GM23248 (cell line): ENCODE results near the gene ADRM1. TPM values are rescaled to one million over a fixed set of nuclear protein-coding genes. Genes with fewer than 3 reads are reported as not detected.

Source experiments
- DNase-seq: peaks from one replicate; pipeline ENCODE4 v3.0.0-alpha.2; 2015
- H2AFZ ChIP-seq: fragments of 200-600 bp; sonication (generic); 2 replicates; pipeline ENCODE4 v1.6.1; 2016; ENCODE audit warnings: antibody characterized with exemption
- H3F3A ChIP-seq: fragments of 200-600 bp; sonication (generic); 2 replicates; pipeline ENCODE4 v1.6.1; 2016; ENCODE audit warnings: mild to moderate bottlenecking, antibody characterized with exemption, mixed run types; ENCODE audit not compliant: insufficient read depth
- H3K27ac ChIP-seq: fragments of 200-600 bp; sonication (generic); 2 replicates; pipeline ENCODE4 v1.5.1; 2016; ENCODE audit warnings: mild to moderate bottlenecking
- H3K27me3 ChIP-seq: fragments of 200-600 bp; sonication (generic); replicated peaks from 2 replicates; pipeline ENCODE4 v1.6.1; 2016; ENCODE audit warnings: mild to moderate bottlenecking; ENCODE audit not compliant: insufficient read depth
- H3K36me3 ChIP-seq: fragments of 200-600 bp; sonication (generic); 2 replicates; pipeline ENCODE4 v1.6.1; 2016; ENCODE audit warnings: low read depth, mild to moderate bottlenecking
- H3K4me1 ChIP-seq: fragments of 200-600 bp; sonication (generic); 2 replicates; pipeline ENCODE4 v1.6.1; 2016; ENCODE audit warnings: mild to moderate bottlenecking; ENCODE audit not compliant: insufficient read depth
- H3K4me2 ChIP-seq: fragments of 200-600 bp; sonication (generic); one replicate; pipeline ENCODE4 v1.6.1; 2016; ENCODE audit warnings: mild to moderate bottlenecking; ENCODE audit not compliant: unreplicated experiment
- H3K4me3 ChIP-seq: fragments of 200-600 bp; sonication (generic); 2 replicates; pipeline ENCODE4 v1.5.1; 2016; ENCODE audit warnings: mild to moderate bottlenecking
- H3K79me2 ChIP-seq: fragments of 200-600 bp; sonication (generic); 2 replicates; pipeline ENCODE4 v1.6.1; 2016; ENCODE audit warnings: mild to moderate bottlenecking; ENCODE audit not compliant: insufficient read depth
- H3K9ac ChIP-seq: fragments of 200-600 bp; sonication (generic); 2 replicates; pipeline ENCODE4 v1.6.1; 2016; ENCODE audit warnings: mild to moderate bottlenecking
- H3K9me2 ChIP-seq: fragments of 200-600 bp; sonication (generic); 2 replicates; pipeline ENCODE4 v1.6.1; 2016; ENCODE audit warnings: mixed run types, mild to moderate bottlenecking, moderate library complexity; ENCODE audit not compliant: insufficient read depth
- H3K9me3 ChIP-seq: fragments of 200-600 bp; sonication (generic); one replicate; pipeline ENCODE4 v1.6.1; 2017; ENCODE audit warnings: low read depth
- H4K20me1 ChIP-seq: fragments of 200-600 bp; sonication (generic); 2 replicates; pipeline ENCODE4 v1.6.0; 2016; ENCODE audit not compliant: insufficient read depth
- EZH2 ChIP-seq: fragments of 200-600 bp; sonication (generic); IDR thresholded peaks from 2 replicates; pipeline ENCODE4 v1.6.1; 2018; ENCODE audit warnings: antibody characterized with exemption, mild to moderate bottlenecking; ENCODE audit not compliant: insufficient read depth, poor library complexity, severe bottlenecking
- EZH2phosphoT487 ChIP-seq: fragments of 200-600 bp; sonication (generic); IDR thresholded peaks from 2 replicates; pipeline ENCODE4 v1.6.1; 2018; ENCODE audit warnings: antibody characterized with exemption, moderate library complexity, mild to moderate bottlenecking, low read depth; ENCODE audit not compliant: insufficient read depth
- WGBS, 2 experiments: methylation state at CpG; one replicate each; pipeline ENCODE4 v1.1.6; 2015 to 2017; ENCODE audit warnings: low lambda C conversion rate in 2 of 2, low coverage in 1 of 2; ENCODE audit errors: missing lambda C conversion rate in 2 of 2; 5-methylcytosine and 5-hydroxymethylcytosine counted together
- in situ Hi-C: fragments of 300-500 bp; cut with MboI; formaldehyde crosslinking; loops from 2 replicates; pipeline ENCODE4 v1.15.0; 2020
- polyA plus RNA-seq: library from polyadenylated mRNA; unstranded; fragments of >200 nt; fragmentation: Nextera tagmentation; extraction: Ambion mirVana; gene quantifications from 2 replicates; pipeline ENCODE4 v1.2.1, GENCODE V29; 2016
- total RNA-seq: library from RNA; depleted of rRNA; stranded (reverse); fragments of >200 nt; shearing (Covaris generic); gene quantifications from 2 replicates; pipeline ENCODE4 v1.2.3, GENCODE V29; 2014

ADRM1 gene
- total and polyA plus RNA-seq, 2 experiments from 2014 or later, result 138 to 162 TPM

DNA sequence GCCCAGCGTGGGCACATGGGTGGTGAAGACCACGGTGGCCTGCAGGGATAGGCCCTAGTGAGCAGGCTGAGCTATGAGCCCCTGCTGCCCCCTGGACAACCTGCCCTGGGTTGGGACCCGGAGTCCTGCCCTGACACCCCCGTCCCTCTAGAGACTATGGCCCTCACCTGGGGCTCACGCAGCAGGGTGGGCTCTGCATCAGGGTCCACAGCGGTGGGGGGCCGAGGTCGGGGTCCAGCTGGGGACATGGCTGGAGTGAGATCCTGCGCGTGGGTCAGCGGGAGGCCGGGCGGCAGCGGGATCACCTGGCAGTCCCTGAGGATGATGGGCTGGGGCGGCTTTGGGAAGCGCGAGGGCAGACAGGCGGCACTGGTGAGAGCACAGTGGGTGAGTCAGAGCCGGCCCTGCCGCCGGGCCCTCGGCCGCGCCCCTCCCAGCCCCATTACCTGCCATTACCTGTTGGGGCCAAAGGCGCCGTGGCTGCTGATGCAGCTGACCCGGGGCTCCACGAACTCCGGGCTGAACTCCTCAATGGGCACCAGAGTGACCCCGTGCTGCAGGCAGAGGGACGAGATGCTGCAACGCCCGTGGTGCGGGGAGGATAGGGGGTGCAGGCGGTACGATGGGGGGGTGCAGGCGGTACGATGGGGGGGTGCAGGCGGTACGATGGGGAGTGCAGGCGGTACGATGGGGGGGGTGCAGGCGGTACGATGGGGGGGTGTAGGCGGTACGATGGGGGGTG is 27.9 kb downstream of the ADRM1 start:
- no peak for DNase-seq
- no peaks in the 10 kb centered on the region for H3K79me2 ChIP-seq
- H3K27me3 ChIP-seq, result no peaks in the 10 kb centered on the region
- 76 to 77% methylated on average over 10 to 46 of the region's 46 CpGs for WGBS, 2 experiments
- no peak overlapping the region for H2AFZ ChIP-seq
- no peak overlapping the region for H3K27ac ChIP-seq
- no peaks in the 10 kb centered on the region for H3K36me3 ChIP-seq
- in situ Hi-C loops, result no loop called here
- no peaks in the 10 kb centered on the region for H4K20me1 ChIP-seq
- no peak overlapping the region for H3K4me3 ChIP-seq
- TF ChIP-seq EZH2phosphoT487 (no peak), EZH2 (no peak)
- no peaks in the 10 kb centered on the region for H3K9me3 ChIP-seq
- no peaks in the 10 kb centered on the region for H3F3A ChIP-seq
- H3K9me2 ChIP-seq, result no peaks in the 10 kb centered on the region
- H3K4me1 ChIP-seq, result no peaks in the 10 kb centered on the region
- H3K4me2 ChIP-seq, result no peak overlapping the region
- H3K9ac ChIP-seq, result no peak overlapping the region

DNA sequence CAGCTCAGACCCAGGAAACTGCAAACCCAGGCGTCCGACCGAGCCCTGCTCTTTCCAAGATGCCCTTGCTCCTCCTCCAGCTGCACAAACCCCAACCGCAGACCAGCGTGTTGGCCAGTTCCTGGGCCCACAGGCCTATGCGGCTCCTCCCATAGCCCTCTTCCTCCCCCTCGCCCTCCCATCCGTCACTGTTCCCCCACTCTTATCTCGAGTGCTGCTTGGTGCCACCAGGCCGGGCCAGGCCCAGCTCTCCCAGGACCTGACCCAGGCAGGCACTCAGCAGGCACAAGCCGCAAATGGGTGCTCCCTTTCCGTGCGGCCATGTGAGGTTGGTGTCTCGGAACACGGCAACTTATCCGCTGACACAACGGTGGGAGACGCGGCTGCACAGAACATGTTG is 28.6 kb downstream of the ADRM1 start:
- Histone ChIP-seq H3K79me2 (no peaks in the 10 kb centered on the region), H3F3A (no peaks in the 10 kb centered on the region), H3K4me2 (no peak overlapping the region), H3K4me3 (no peak overlapping the region), H3K27ac (no peak overlapping the region), H3K9me3 (no peaks in the 10 kb centered on the region), H3K36me3 (no peaks in the 10 kb centered on the region), H3K27me3 (no peaks in the 10 kb centered on the region), H3K4me1 (no peaks in the 10 kb centered on the region), H3K9me2 (no peaks in the 10 kb centered on the region), H4K20me1 (no peaks in the 10 kb centered on the region), H2AFZ (no peak overlapping the region), H3K9ac (no peak overlapping the region)
- 80 to 85% methylated on average over 16 to 19 of the region's 19 CpGs for WGBS, 2 experiments
- TF ChIP-seq EZH2 (no peak), EZH2phosphoT487 (no peak)
- in situ Hi-C loops, result no loop called here
- DNase-seq, result no peak

DNA sequence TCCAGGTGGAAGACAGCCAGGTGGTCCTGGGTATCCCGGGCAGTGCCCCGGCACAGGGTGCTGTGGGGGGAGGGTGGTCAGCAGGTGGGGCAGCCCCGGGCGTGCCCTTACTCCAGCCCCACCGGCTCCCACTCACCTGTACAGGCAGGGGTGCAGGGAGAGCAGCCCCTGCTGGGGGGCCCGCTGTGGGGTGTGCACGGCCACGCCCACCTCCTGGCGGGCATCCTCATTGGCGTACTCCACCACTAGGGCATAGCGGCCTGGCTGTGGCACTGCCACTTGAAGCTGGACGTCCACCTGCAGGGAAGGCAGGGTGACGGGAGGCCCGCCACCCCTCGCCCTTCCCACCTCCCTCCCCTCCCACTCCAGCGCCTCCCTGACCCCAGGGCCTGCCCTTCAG is 29.6 kb downstream of the ADRM1 start:
- no peaks in the 10 kb centered on the region for H3K79me2 ChIP-seq
- no peak for DNase-seq
- no peak overlapping the region for H3K4me3 ChIP-seq
- H3F3A ChIP-seq, result no peaks in the 10 kb centered on the region
- H3K9ac ChIP-seq, result no peak overlapping the region
- no peaks in the 10 kb centered on the region for H3K9me2 ChIP-seq
- H4K20me1 ChIP-seq, result no peaks in the 10 kb centered on the region
- no peak for TF ChIP-seq EZH2
- TF ChIP-seq EZH2phosphoT487, result no peak
- no peaks in the 10 kb centered on the region for H3K36me3 ChIP-seq
- whole genome bisulfite sequencing, 2 experiments, result 60 to 63% methylated on average over 7 to 16 of the region's 16 CpGs
- no peak overlapping the region for H2AFZ ChIP-seq
- in situ Hi-C loops, result no loop called here
- H3K4me1 ChIP-seq, result no peaks in the 10 kb centered on the region
- no peaks in the 10 kb centered on the region for H3K9me3 ChIP-seq
- no peak overlapping the region for H3K4me2 ChIP-seq
- H3K27ac ChIP-seq, result no peak overlapping the region
- no peaks in the 10 kb centered on the region for H3K27me3 ChIP-seq

- Histone ChIP-seq H3K4me2 (no peak overlapping the region), H3K9me2 (no peaks in the 10 kb centered on the region), H3K79me2 (no peaks in the 10 kb centered on the region), H3K36me3 (no peaks in the 10 kb centered on the region), H3K4me1 (no peaks in the 10 kb centered on the region), H4K20me1 (no peaks in the 10 kb centered on the region), H3K27me3 (no peaks in the 10 kb centered on the region), H3F3A (no peaks in the 10 kb centered on the region), H2AFZ (no peak overlapping the region), H3K4me3 (no peak overlapping the region), H3K9ac (no peak overlapping the region), H3K9me3 (no peaks in the 10 kb centered on the region), H3K27ac (no peak overlapping the region)
- in situ Hi-C loops, result no loop called here
- no peak for TF ChIP-seq EZH2phosphoT487
- TF ChIP-seq EZH2, result no peak
- 79 to 83% methylated on average over 26 to 30 of the region's 34 CpGs for WGBS, 2 experiments
- no peak for DNase-seq
Observed at GRCh38 chr20:62332989-62333819, 30.4 kb downstream of the ADRM1 start.
